Caki2 (cell line): ENCODE results near the gene ZNF346. TPM values are rescaled to one million over a fixed set of nuclear protein-coding genes. Genes with fewer than 3 reads are reported as not detected.

Experiments used
- DNase-seq: peaks from one replicate; pipeline ENCODE4 v3.0.0-alpha.2; 2015; ENCODE audit warnings: low read depth
- in situ Hi-C: cut with HindIII; loops from 2 replicates; pipeline ENCODE4 v1.10.0; 2016; ENCODE audit warnings: low sequenced_read_pairs, low pct_unique_long_range_greater_than_20kb, mixed read lengths
- total RNA-seq: library from RNA; depleted of rRNA; stranded (reverse); fragments of >200 nt; shearing (Covaris generic); gene quantifications from 2 replicates; pipeline ENCODE4 v1.2.3, GENCODE V29; 2014; ENCODE audit warnings: low replicate concordance

The ZNF346 gene
- total RNA-seq, 1 experiment from 2014 or later: 23.8 TPM

- in situ Hi-C loops: no loop called here
- DNase-seq: no peak
Measured at GRCh38 chr5:177087398-177088005, 65.0 kb downstream of the ZNF346 start.

GRCh38 chr5:177089127-177089526 lies 66.6 kb downstream of the ZNF346 start:
- in situ Hi-C loops: no loop called here
- no peak for DNase-seq

- in situ Hi-C loops: no loop called here
- DNase-seq: no peak
Measured at GRCh38 chr5:177089825-177090641, 67.5 kb downstream of the ZNF346 start.

GRCh38 chr5:177090813-177091212 lies 68.3 kb downstream of the ZNF346 start:
- no peak for DNase-seq

GRCh38 chr5:177091232-177091631 lies 68.7 kb downstream of the ZNF346 start:
- DNase-seq: no peak
- in situ Hi-C loops: no loop called here

More at GRCh38 chr5:177090813-177091212, 68.3 kb downstream of the ZNF346 start:
- in situ Hi-C loops: no loop called here

- no peak for DNase-seq
- in situ Hi-C loops: no loop called here
Measured at GRCh38 chr5:177092178-177093081, 69.9 kb downstream of the ZNF346 start.

- DNase-seq: no peak
- in situ Hi-C loops: no loop called here
Measured at GRCh38 chr5:177093082-177093712, 70.7 kb downstream of the ZNF346 start.

GRCh38 chr5:177093803-177094202 lies 71.3 kb downstream of the ZNF346 start:
- DNase-seq: no peak
- in situ Hi-C loops: no loop called here

GRCh38 chr5:177094224-177095087 lies 72.0 kb downstream of the ZNF346 start:
- DNase-seq: no peak
- in situ Hi-C loops: no loop called here

- DNase-seq: no peak
- in situ Hi-C loops: no loop called here
Measured at GRCh38 chr5:177095088-177095669, 72.7 kb downstream of the ZNF346 start.

- in situ Hi-C loops: no loop called here
Measured at GRCh38 chr5:177096162-177097015, 73.9 kb downstream of the ZNF346 start.

GRCh38 chr5:177097016-177097985 lies 74.8 kb downstream of the ZNF346 start:
- in situ Hi-C loops: no loop called here
- DNase-seq: no peak

More at GRCh38 chr5:177096162-177097015, 73.9 kb downstream of the ZNF346 start:
- no peak for DNase-seq

- in situ Hi-C loops: no loop called here
- DNase-seq: no peak
Measured at GRCh38 chr5:177098120-177098469, 75.6 kb downstream of the ZNF346 start.

- no peak for DNase-seq
Measured at GRCh38 chr5:177098470-177099141, 76.1 kb downstream of the ZNF346 start.

More at GRCh38 chr5:177098470-177099141, 76.1 kb downstream of the ZNF346 start:
- in situ Hi-C loops: no loop called here
